Measurements from ENCODE around the gene ZNF697.
A peak's percentile ranks its signal among the peaks of the same experiment; 100 is the strongest.

ZNF697 gene

DNA sequence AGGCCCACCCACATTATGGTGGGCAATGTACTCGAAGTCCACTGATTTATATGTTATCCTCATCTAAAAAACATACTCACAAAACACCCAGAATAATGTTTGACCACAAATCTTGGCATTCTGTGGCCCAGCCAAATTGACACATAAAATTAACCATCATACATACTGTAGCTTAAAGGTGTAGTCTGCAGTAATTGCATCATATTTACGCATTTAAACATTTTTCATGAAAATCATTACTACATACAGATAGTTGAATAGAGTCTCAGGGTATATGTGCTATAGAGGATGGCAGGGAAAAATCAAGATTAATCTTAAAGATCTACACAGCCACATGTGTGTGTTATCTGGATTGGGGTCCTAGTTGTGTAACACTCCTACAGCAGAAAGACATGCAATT, 14.5 kb downstream of the ZNF697 start:
- Histone ChIP-seq H3K27ac (ENCODE audit: low read depth, low read length) (no peak overlapping the region), H3K4me1 (ENCODE audit: control insufficient read depth in 5 of 5, insufficient read depth in 5 of 5, low read length in 5 of 5) (peaks cover 5 to 47% (median 41%) of the 10 kb centered on the region in 5 donors)

DNA sequence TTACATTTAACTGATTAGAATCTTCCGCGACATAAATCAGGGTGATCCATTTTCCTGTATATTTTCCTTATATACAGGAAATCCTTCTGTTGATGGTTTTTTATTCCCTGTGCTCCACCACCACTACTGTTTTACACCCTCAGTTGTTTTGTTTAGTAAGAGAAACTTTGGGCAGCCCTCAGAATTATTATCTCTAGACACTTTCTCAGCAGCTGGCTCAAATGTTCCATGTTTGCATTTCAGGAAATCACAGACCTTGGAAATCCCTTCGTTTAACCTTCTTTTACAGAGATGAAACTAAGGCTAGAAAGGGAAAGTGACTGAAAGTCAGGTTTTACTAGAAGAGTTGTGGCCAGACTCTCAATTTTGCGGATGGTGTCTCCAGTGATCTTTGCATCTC, 15.2 kb downstream of the ZNF697 start:
- Histone ChIP-seq H3K27me3 (ENCODE audit: control insufficient read depth in 5 of 5, insufficient read depth in 4 of 5, low read length in 5 of 5) (no peaks in the 10 kb centered on the region), H3K36me3 (ENCODE audit: control insufficient read depth in 5 of 5, insufficient read depth in 5 of 5, low read length in 5 of 5) (no peaks in the 10 kb centered on the region), H3K9ac (ENCODE audit: low read length in 5 of 5) (no peak overlapping the region), H3K9me3 (ENCODE audit: control insufficient read depth in 5 of 5, low read length in 5 of 5) (no peaks in the 10 kb centered on the region), H3K4me3 (ENCODE audit: low read depth in 1 of 5, low read length in 5 of 5) (no peak overlapping the region), H3K4me1 (ENCODE audit: control insufficient read depth in 5 of 5, insufficient read depth in 5 of 5, low read length in 5 of 5) (peaks cover 5 to 47% (median 41%) of the 10 kb centered on the region in 5 donors), H3K27ac (ENCODE audit: low read depth, low read length) (peak overlapping the region; percentile 63)

More for the DNA sequence above, 14.5 kb downstream of the ZNF697 start:
- no peak overlapping the region for H3K4me3 ChIP-seq (ENCODE audit: low read depth in 1 of 5, low read length in 5 of 5)
- H3K9ac ChIP-seq (ENCODE audit: low read length in 5 of 5), result no peak overlapping the region
- no peaks in the 10 kb centered on the region for H3K9me3 ChIP-seq (ENCODE audit: control insufficient read depth in 5 of 5, low read length in 5 of 5)
- no peaks in the 10 kb centered on the region for H3K36me3 ChIP-seq (ENCODE audit: control insufficient read depth in 5 of 5, insufficient read depth in 5 of 5, low read length in 5 of 5)
- H3K27me3 ChIP-seq (ENCODE audit: control insufficient read depth in 5 of 5, insufficient read depth in 4 of 5, low read length in 5 of 5), result no peaks in the 10 kb centered on the region

DNA sequence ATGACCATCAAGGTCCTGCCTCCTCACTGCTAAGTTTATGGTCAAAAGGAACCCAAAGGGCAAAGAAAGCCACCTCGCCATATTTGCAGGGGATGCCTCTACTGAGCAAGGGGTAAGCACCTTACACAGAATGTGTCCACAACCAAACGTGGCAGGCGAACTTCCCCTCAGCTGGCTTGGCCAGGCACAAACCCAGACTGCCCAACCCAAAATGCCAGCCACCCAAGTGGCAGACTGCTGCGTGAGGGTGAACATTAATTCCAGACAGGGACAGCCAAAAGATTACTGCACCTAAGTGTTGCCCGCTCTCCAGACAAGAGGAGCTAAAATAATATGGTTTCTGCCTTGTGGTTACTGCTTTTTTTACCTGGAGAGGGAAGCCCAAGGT, 16.0 kb downstream of the ZNF697 start:
- H3K9ac ChIP-seq (ENCODE audit: low read length in 5 of 5), result peak overlapping the region in 4 of 5 donors; percentile 2 to 77 (median 41)
- H3K4me1 ChIP-seq (ENCODE audit: control insufficient read depth in 5 of 5, insufficient read depth in 5 of 5, low read length in 5 of 5), result peaks cover 5 to 51% (median 46%) of the 10 kb centered on the region in 5 donors
- H3K27ac ChIP-seq (ENCODE audit: low read depth, low read length), result peak overlapping the region; percentile 63
- no peaks in the 10 kb centered on the region for H3K27me3 ChIP-seq (ENCODE audit: control insufficient read depth in 5 of 5, insufficient read depth in 4 of 5, low read length in 5 of 5)
- H3K4me3 ChIP-seq (ENCODE audit: low read depth in 1 of 5, low read length in 5 of 5), result peak overlapping the region; percentile 50 to 60 (median 57)
- H3K36me3 ChIP-seq (ENCODE audit: control insufficient read depth in 5 of 5, insufficient read depth in 5 of 5, low read length in 5 of 5), result no peaks in the 10 kb centered on the region
- no peaks in the 10 kb centered on the region for H3K9me3 ChIP-seq (ENCODE audit: control insufficient read depth in 5 of 5, low read length in 5 of 5)

DNA sequence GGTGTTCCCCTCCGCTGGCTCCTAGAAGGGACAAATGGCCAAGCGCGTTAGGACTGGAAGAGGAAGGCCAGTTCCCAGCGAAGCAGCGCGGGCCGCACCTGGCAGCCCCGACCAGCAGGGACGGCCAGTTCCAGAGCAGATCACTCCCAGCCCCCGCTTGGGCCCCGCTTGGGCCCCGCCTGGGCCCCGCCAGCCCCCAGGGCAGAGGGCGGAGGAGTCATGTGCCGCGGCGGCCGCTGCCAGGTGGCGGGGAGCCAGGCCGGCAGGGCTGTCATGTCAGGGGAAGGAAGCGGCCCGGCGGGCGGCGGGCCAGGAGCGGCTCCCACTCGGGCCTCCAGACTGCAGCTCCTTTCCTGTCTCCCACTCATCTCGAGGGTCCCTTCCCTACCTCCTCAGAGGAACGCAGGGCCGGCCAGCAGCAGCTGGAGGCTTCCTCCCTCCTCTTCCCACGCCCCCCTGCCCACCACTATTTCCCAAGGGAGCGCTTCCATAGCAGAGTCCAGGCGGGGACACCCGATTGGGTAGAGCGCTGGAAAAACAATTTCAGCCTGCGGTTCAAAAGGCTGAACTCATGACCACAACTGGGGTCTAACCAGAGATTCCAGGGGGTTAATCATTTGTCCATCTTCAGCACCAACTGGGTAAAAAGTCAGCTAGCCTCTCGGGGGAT, 16.5 kb downstream of the ZNF697 start:
- no peaks in the 10 kb centered on the region for H3K27me3 ChIP-seq (ENCODE audit: control insufficient read depth in 5 of 5, insufficient read depth in 4 of 5, low read length in 5 of 5)
- H3K27ac ChIP-seq (ENCODE audit: low read depth, low read length), result peak overlapping the region; percentile 63
- H3K4me1 ChIP-seq (ENCODE audit: control insufficient read depth in 5 of 5, insufficient read depth in 5 of 5, low read length in 5 of 5), result peaks cover 5 to 57% (median 51%) of the 10 kb centered on the region in 5 donors
- no peaks in the 10 kb centered on the region for H3K9me3 ChIP-seq (ENCODE audit: control insufficient read depth in 5 of 5, low read length in 5 of 5)
- H3K9ac ChIP-seq (ENCODE audit: low read length in 5 of 5), result peak overlapping the region in 4 of 5 donors; percentile 26 to 77 (median 72)
- peak overlapping the region; percentile 51 to 64 (median 59) for H3K4me3 ChIP-seq (ENCODE audit: low read depth in 1 of 5, low read length in 5 of 5)
- H3K36me3 ChIP-seq (ENCODE audit: control insufficient read depth in 5 of 5, insufficient read depth in 5 of 5, low read length in 5 of 5), result no peaks in the 10 kb centered on the region

DNA sequence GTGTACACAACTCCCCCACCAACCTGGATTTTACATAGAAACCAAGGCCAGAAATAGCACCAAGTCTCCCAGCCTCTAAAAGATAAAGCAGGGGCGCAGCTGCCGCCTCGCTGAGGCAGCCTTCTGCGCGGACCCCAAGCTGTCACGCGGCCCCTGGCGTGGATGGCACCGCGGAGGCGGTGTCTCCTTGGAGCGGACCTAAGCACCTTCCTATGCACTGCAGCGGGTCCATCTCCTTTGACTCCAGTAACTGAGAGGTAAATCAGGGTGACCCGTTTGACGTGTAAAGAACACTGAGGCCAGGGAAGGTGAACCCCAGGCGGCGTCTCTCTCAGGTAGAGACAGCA, 17.0 kb downstream of the ZNF697 start:
- H3K27ac ChIP-seq (ENCODE audit: low read depth, low read length), result peak overlapping the region; percentile 63

DNA sequence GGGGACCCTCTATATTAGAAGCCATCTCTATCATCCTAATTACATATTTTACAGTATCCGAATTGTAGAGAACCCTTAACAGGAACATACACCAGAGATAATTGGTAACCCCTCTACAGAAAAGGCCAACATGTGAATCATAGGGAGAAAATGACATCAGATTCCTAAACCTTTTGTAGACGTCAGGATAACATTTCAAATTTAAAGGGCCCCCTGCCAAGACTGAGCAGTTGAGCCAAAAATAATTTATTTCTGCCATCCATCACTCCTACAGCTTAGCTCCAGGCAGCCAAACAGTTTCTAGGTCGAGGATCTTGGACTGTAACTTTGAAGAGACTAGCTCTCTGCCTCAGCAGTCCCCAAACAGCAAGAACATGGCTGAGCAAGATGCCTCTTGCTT, 21.2 kb downstream of the ZNF697 start:
- peaks cover 4 to 43% (median 29%) of the 10 kb centered on the region in 5 donors for H3K4me1 ChIP-seq (ENCODE audit: control insufficient read depth in 5 of 5, insufficient read depth in 5 of 5, low read length in 5 of 5)
- H3K36me3 ChIP-seq (ENCODE audit: control insufficient read depth in 5 of 5, insufficient read depth in 5 of 5, low read length in 5 of 5), result peaks cover 5 to 28% (median 21%) of the 10 kb centered on the region in 5 donors
- no peak overlapping the region for H3K9ac ChIP-seq (ENCODE audit: low read length in 5 of 5)
- peaks cover 0 to 2% (median 0%) of the 10 kb centered on the region in 5 donors for H3K27me3 ChIP-seq (ENCODE audit: control insufficient read depth in 5 of 5, insufficient read depth in 4 of 5, low read length in 5 of 5)
- H3K4me3 ChIP-seq (ENCODE audit: low read depth in 1 of 5, low read length in 5 of 5), result no peak overlapping the region
- no peaks in the 10 kb centered on the region for H3K9me3 ChIP-seq (ENCODE audit: control insufficient read depth in 5 of 5, low read length in 5 of 5)
- peak overlapping the region; percentile 34 for H3K27ac ChIP-seq (ENCODE audit: low read depth, low read length)

More for the DNA sequence above, 17.0 kb downstream of the ZNF697 start:
- Histone ChIP-seq H3K9me3 (ENCODE audit: control insufficient read depth in 5 of 5, low read length in 5 of 5) (no peaks in the 10 kb centered on the region), H3K4me3 (ENCODE audit: low read depth in 1 of 5, low read length in 5 of 5) (peak overlapping the region; percentile 51 to 64 (median 56)), H3K9ac (ENCODE audit: low read length in 5 of 5) (peak overlapping the region in 4 of 5 donors; percentile 26 to 77 (median 72)), H3K4me1 (ENCODE audit: control insufficient read depth in 5 of 5, insufficient read depth in 5 of 5, low read length in 5 of 5) (peaks cover 5 to 58% (median 54%) of the 10 kb centered on the region in 5 donors), H3K36me3 (ENCODE audit: control insufficient read depth in 5 of 5, insufficient read depth in 5 of 5, low read length in 5 of 5) (no peaks in the 10 kb centered on the region), H3K27me3 (ENCODE audit: control insufficient read depth in 5 of 5, insufficient read depth in 4 of 5, low read length in 5 of 5) (no peaks in the 10 kb centered on the region)

DNA sequence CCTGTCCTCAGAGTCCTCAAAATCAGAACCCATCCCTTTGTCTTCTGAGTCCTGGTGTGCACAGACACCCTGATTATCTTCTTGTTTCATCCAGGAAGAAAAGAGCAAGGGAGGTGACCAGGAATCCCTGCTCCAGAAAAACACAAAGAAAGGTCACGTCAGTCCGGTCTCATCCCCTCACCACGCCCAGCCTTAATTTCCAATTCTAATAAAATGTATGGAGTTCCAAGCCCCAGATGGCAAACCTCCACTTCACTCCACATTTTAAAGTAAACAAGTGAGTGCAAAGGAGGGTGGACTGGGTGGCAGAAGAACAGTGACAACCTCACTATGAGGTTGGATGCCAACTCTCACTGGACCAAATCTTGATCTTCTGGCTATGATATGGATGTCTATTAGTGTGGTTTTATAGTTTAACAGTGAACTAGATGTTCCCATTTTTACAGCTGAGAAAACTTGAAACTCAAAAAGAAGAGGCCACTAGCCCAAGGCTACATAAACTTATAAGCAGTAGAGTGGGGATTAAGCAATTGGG, 22.0 kb downstream of the ZNF697 start:
- peaks cover 4 to 36% (median 24%) of the 10 kb centered on the region in 5 donors for H3K4me1 ChIP-seq (ENCODE audit: control insufficient read depth in 5 of 5, insufficient read depth in 5 of 5, low read length in 5 of 5)
- H3K9me3 ChIP-seq (ENCODE audit: control insufficient read depth in 5 of 5, low read length in 5 of 5), result no peaks in the 10 kb centered on the region
- no peak overlapping the region for H3K9ac ChIP-seq (ENCODE audit: low read length in 5 of 5)
- H3K27me3 ChIP-seq (ENCODE audit: control insufficient read depth in 5 of 5, insufficient read depth in 4 of 5, low read length in 5 of 5), result peaks cover 0 to 2% (median 0%) of the 10 kb centered on the region in 5 donors
- no peak overlapping the region for H3K27ac ChIP-seq (ENCODE audit: low read depth, low read length)
- H3K4me3 ChIP-seq (ENCODE audit: low read depth in 1 of 5, low read length in 5 of 5), result no peak overlapping the region
- H3K36me3 ChIP-seq (ENCODE audit: control insufficient read depth in 5 of 5, insufficient read depth in 5 of 5, low read length in 5 of 5), result peaks cover 5 to 28% (median 21%) of the 10 kb centered on the region in 5 donors

DNA sequence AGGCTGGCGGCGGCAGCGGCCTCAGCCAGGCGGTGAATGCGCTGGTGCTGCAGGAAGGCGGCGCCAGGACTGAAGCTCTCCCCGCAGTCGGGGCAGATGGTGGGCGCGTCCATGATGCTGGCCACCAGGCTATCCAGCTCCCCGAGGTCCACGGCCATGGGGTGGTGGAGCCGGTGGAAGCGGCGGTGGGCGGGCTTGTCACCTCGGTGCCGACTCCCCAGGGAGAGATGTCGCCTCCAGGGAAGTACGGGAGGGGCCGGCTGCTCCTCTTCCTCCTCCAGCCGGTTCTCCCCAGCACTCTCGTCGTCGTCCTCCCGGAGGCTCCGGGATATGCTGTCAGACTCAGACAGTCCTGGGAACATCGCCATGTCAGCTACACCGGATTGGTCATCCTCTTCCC, 24.4 kb downstream of the ZNF697 start:
- Histone ChIP-seq H3K27ac (ENCODE audit: low read depth, low read length) (no peak overlapping the region), H3K4me3 (ENCODE audit: low read depth in 1 of 5, low read length in 5 of 5) (no peak overlapping the region), H3K9ac (ENCODE audit: low read length in 5 of 5) (no peak overlapping the region), H3K9me3 (ENCODE audit: control insufficient read depth in 5 of 5, low read length in 5 of 5) (no peaks in the 10 kb centered on the region), H3K27me3 (ENCODE audit: control insufficient read depth in 5 of 5, insufficient read depth in 4 of 5, low read length in 5 of 5) (peaks cover 0 to 2% (median 0%) of the 10 kb centered on the region in 5 donors), H3K4me1 (ENCODE audit: control insufficient read depth in 5 of 5, insufficient read depth in 5 of 5, low read length in 5 of 5) (peaks cover 4 to 32% (median 22%) of the 10 kb centered on the region in 5 donors), H3K36me3 (ENCODE audit: control insufficient read depth in 5 of 5, insufficient read depth in 5 of 5, low read length in 5 of 5) (peaks cover 5 to 28% (median 21%) of the 10 kb centered on the region in 5 donors)

DNA sequence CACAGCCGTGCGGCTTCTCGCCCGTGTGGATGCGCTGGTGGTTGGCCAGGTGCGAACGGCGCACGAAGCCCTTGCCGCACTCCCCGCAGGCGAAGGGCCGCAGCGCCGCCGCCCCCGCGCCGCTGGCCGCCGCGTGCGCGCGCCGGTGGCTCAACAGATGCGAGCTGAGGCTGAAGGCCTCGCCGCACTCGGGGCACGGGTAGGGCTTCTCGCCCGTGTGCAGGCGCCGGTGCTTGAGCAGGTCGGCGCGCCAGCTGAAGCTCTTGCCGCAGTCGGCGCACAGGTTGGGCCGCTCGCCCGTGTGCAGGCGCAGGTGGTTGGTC, 24.9 kb downstream of the ZNF697 start:
- no peak overlapping the region for H3K27ac ChIP-seq (ENCODE audit: low read depth, low read length)
- no peaks in the 10 kb centered on the region for H3K9me3 ChIP-seq (ENCODE audit: control insufficient read depth in 5 of 5, low read length in 5 of 5)
- peaks cover 5 to 28% (median 21%) of the 10 kb centered on the region in 5 donors for H3K36me3 ChIP-seq (ENCODE audit: control insufficient read depth in 5 of 5, insufficient read depth in 5 of 5, low read length in 5 of 5)
- H3K27me3 ChIP-seq (ENCODE audit: control insufficient read depth in 5 of 5, insufficient read depth in 4 of 5, low read length in 5 of 5), result peaks cover 0 to 2% (median 0%) of the 10 kb centered on the region in 5 donors
- H3K4me1 ChIP-seq (ENCODE audit: control insufficient read depth in 5 of 5, insufficient read depth in 5 of 5, low read length in 5 of 5), result peaks cover 4 to 37% (median 26%) of the 10 kb centered on the region in 5 donors
- H3K9ac ChIP-seq (ENCODE audit: low read length in 5 of 5), result no peak overlapping the region
- no peak overlapping the region for H3K4me3 ChIP-seq (ENCODE audit: low read depth in 1 of 5, low read length in 5 of 5)

All from subcutaneous abdominal adipose tissue (tissue), 5 donors.